Caco-2 (cell line): ENCODE data around the gene NSUN3. TPM values are rescaled to one million over a fixed set of nuclear protein-coding genes. Genes with fewer than 3 reads are reported as not detected.

ENCODE experiments used
- BruUV-seq: library from RNA; stranded (reverse); fragments of 400-500 nt; replicated peaks from 2 replicates; lab custom pipeline; 2021; lab: Mats Ljungman, UMichigan
- CTCF ChIA-PET: fragments of 300-600 bp; sonication (Branson Sonifier 250); formaldehyde crosslinking; loops from one replicate; lab custom pipeline; 2022; ENCODE audit warnings: antibody characterized with exemption; lab: Charles Lee
- POLR2A ChIA-PET: fragments of 300-600 bp; sonication (Branson Sonifier 250); formaldehyde crosslinking; loops from one replicate; lab custom pipeline; 2022; ENCODE audit warnings: antibody characterized with exemption; lab: Charles Lee
- DNase-seq, 2 experiments: peaks; one replicate each; pipeline versions ENCODE4 v3.0.0 to v3.0.0-alpha.2; 2020 to 2022
- H3K27me3 ChIP-seq: replicated peaks from 2 replicates; pipeline ENCODE4 v1.6.0; 2011; ENCODE audit warnings: low read length; ENCODE audit not compliant: control insufficient read depth, insufficient read depth
- H3K36me3 ChIP-seq: 2 replicates; pipeline ENCODE4 v1.5.1; 2011; ENCODE audit warnings: low read length; ENCODE audit not compliant: control insufficient read depth, insufficient read depth
- H3K4me1 ChIP-seq: fragments of 250-450 bp; sonication (Bioruptor Pico); 2 replicates; pipeline ENCODE4 v1.5.1; 2020; ENCODE audit warnings: mild to moderate bottlenecking
- H3K4me3 ChIP-seq: 2 replicates; pipeline ENCODE4 v1.5.1; 2011; ENCODE audit warnings: low read depth, mild to moderate bottlenecking, control low read depth, low read length
- H3K9me3 ChIP-seq: fragments of 250-450 bp; sonication (Bioruptor Pico); 2 replicates; pipeline ENCODE4 v1.5.1; 2020; ENCODE audit warnings: mild to moderate bottlenecking, moderate library complexity
- H3K27ac Mint-ChIP-seq: one replicate; pipeline ENCODE4 v1.8.0; 2022; ENCODE audit warnings: mixed read lengths; ENCODE audit not compliant: unreplicated experiment
- H3K27me3 Mint-ChIP-seq: one replicate; pipeline ENCODE4 v1.8.0; 2022; ENCODE audit warnings: mixed read lengths; ENCODE audit not compliant: insufficient read depth, unreplicated experiment
- H3K36me3 Mint-ChIP-seq: one replicate; pipeline ENCODE4 v1.8.0; 2022; ENCODE audit warnings: mild to moderate bottlenecking, mixed read lengths; ENCODE audit not compliant: insufficient read depth, unreplicated experiment
- H3K4me1 Mint-ChIP-seq: one replicate; pipeline ENCODE4 v1.8.0; 2022; ENCODE audit warnings: low read depth, mixed read lengths; ENCODE audit not compliant: unreplicated experiment
- H3K4me3 Mint-ChIP-seq: one replicate; pipeline ENCODE4 v1.8.0; 2022; ENCODE audit warnings: mild to moderate bottlenecking, moderate library complexity, mixed read lengths; ENCODE audit not compliant: unreplicated experiment
- H3K9me3 Mint-ChIP-seq: one replicate; pipeline ENCODE4 v1.8.0; 2022; ENCODE audit warnings: mixed read lengths; ENCODE audit not compliant: unreplicated experiment
- intact Hi-C: fragments of 100-400 bp; cut with micrococcal nuclease; formaldehyde crosslinking; loops from one replicate; pipeline ENCODE4 v1.10.0; 2022; ENCODE audit not compliant: unreplicated experiment
- total RNA-seq: library from RNA; stranded (reverse); gene quantifications from 2 replicates; pipeline ENCODE4 v1.2.3, GENCODE V29; 2022
- TF ChIP-seq, protein P1 (sequence below), 2 experiments: fragments of 200-600 bp in 1 of 2; IDR thresholded peaks; 1 replicate in 1 of 2; 2 replicates in 1 of 2; pipeline versions ENCODE4 v1.5.1 to v1.8.0; 2011 to 2022; ENCODE audit warnings: antibody characterized with exemption in 1 of 2, control low read depth in 1 of 2, inconsistent platforms in 1 of 2, low read depth in 1 of 2, low read length in 1 of 2, mild to moderate bottlenecking in 1 of 2, moderate library complexity in 1 of 2; ENCODE audit not compliant: insufficient read depth in 1 of 2, severe bottlenecking in 1 of 2, unreplicated experiment in 1 of 2

Gene NSUN3
- total RNA-seq, 1 experiment from 2014 or later, result 7.1 TPM

DNA sequence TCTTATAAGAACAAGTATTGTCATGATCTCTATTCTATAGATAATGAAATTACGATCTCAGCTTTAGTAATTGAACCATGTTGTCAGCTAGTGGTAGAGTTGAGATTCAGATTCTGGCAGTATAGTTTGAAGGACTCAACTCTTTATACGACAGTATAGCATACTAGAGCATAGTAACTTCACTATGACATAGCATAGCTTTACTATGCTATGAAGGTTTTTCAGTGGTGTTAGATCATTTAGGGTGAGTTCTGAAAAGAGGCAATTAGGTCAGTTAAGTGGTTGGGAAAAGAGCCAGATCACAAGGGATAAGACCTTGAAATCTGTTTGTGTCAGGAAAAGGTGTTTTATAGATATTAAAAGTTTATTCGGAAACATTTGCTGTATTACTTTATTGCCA is 42.6 kb upstream of the NSUN3 start:
- no peaks in the 10 kb centered on the region for H3K36me3 Mint-ChIP-seq
- ChIA-PET CTCF (no interaction called here), POLR2A (no interaction called here)
- H3K4me3 Mint-ChIP-seq, result no peak overlapping the region
- Histone ChIP-seq H3K27me3 (no peaks in the 10 kb centered on the region), H3K4me3 (no peak overlapping the region), H3K4me1 (no peaks in the 10 kb centered on the region), H3K36me3 (no peaks in the 10 kb centered on the region), H3K9me3 (no peaks in the 10 kb centered on the region)
- intact Hi-C loops, result no loop called here
- H3K9me3 Mint-ChIP-seq, result no peaks in the 10 kb centered on the region
- no peaks in the 10 kb centered on the region for H3K4me1 Mint-ChIP-seq
- TF ChIP-seq, protein P1, sequence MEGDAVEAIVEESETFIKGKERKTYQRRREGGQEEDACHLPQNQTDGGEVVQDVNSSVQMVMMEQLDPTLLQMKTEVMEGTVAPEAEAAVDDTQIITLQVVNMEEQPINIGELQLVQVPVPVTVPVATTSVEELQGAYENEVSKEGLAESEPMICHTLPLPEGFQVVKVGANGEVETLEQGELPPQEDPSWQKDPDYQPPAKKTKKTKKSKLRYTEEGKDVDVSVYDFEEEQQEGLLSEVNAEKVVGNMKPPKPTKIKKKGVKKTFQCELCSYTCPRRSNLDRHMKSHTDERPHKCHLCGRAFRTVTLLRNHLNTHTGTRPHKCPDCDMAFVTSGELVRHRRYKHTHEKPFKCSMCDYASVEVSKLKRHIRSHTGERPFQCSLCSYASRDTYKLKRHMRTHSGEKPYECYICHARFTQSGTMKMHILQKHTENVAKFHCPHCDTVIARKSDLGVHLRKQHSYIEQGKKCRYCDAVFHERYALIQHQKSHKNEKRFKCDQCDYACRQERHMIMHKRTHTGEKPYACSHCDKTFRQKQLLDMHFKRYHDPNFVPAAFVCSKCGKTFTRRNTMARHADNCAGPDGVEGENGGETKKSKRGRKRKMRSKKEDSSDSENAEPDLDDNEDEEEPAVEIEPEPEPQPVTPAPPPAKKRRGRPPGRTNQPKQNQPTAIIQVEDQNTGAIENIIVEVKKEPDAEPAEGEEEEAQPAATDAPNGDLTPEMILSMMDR (IDR thresholded peaks at IDR 0.05; ENCODE audit: insufficient read depth in 1 of 2, low read depth in 1 of 2, low read length in 1 of 2, severe bottlenecking in 1 of 2, unreplicated experiment in 1 of 2), result no peak
- BruUV-seq, result no TSS peak
- no peak overlapping the region for H3K27ac Mint-ChIP-seq
- DNase-seq, result no peak
- no peaks in the 10 kb centered on the region for H3K27me3 Mint-ChIP-seq

DNA sequence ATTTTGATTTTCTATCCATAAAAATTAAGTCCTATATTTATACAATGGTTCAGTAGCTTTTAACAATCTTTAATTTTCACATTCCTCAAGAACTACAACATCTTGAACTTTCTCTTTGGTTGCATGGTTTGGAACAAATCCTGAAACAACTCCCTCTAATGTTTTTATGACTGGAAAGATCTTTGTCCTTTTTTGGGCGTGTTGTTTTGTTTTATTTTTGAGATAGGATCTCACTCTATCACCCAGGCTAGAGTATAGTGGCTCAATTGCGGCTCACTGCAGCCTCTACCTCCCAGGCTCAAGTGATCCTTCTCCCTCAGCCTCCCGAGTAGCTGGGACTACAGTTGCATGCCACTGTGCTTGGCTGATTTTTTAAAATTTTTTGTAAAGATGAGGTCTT is 38.5 kb upstream of the NSUN3 start:
- intact Hi-C loops, result no loop called here
- Mint-ChIP-seq H3K9me3 (no peaks in the 10 kb centered on the region), H3K27ac (no peak overlapping the region), H3K36me3 (no peaks in the 10 kb centered on the region), H3K4me3 (no peak overlapping the region), H3K4me1 (no peaks in the 10 kb centered on the region), H3K27me3 (no peaks in the 10 kb centered on the region)
- Histone ChIP-seq H3K27me3 (no peaks in the 10 kb centered on the region), H3K36me3 (no peaks in the 10 kb centered on the region), H3K9me3 (no peaks in the 10 kb centered on the region), H3K4me1 (peaks cover 4% of the 10 kb centered on the region; the same call in 1 of the 2 replicates), H3K4me3 (no peak overlapping the region)
- DNase-seq, result no peak
- BruUV-seq, result no TSS peak
- TF ChIP-seq, protein P1 (IDR thresholded peaks at IDR 0.05; ENCODE audit: insufficient read depth in 1 of 2, low read depth in 1 of 2, low read length in 1 of 2, severe bottlenecking in 1 of 2, unreplicated experiment in 1 of 2), result no peak
- ChIA-PET POLR2A (no interaction called here), CTCF (no interaction called here)

DNA sequence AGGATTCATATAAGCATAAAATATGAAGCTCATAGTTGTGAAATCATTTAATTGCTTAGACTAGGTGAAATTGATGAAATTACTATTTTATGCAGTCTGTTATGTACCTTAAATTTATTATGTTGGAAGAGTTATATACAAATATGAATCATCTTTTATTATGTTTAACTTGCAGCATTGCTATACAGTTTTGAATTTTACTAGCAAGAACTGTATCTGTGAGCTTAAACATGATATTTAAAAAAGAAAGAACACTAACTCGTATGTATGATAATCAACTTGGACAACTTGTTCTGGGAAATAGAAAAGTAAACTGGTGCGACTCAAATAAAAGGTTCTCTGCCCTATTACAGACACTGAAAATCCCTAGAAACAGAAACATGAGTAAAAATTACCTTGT is 36.2 kb upstream of the NSUN3 start:
- DNase-seq, result no peak
- POLR2A ChIA-PET, result no interaction called here
- Histone ChIP-seq H3K27me3 (no peaks in the 10 kb centered on the region), H3K9me3 (no peaks in the 10 kb centered on the region), H3K4me3 (no peak overlapping the region), H3K36me3 (no peaks in the 10 kb centered on the region), H3K4me1 (peaks cover 4% of the 10 kb centered on the region; the same call in 1 of the 2 replicates)
- no peak overlapping the region for H3K27ac Mint-ChIP-seq
- no peaks in the 10 kb centered on the region for H3K27me3 Mint-ChIP-seq
- no peaks in the 10 kb centered on the region for H3K9me3 Mint-ChIP-seq
- BruUV-seq, result no TSS peak
- no peak overlapping the region for H3K4me3 Mint-ChIP-seq
- CTCF ChIA-PET, result no interaction called here
- TF ChIP-seq, protein P1 (IDR thresholded peaks at IDR 0.05; ENCODE audit: insufficient read depth in 1 of 2, low read depth in 1 of 2, low read length in 1 of 2, severe bottlenecking in 1 of 2, unreplicated experiment in 1 of 2), result no peak
- H3K4me1 Mint-ChIP-seq, result no peaks in the 10 kb centered on the region
- intact Hi-C loops, result no loop called here
- H3K36me3 Mint-ChIP-seq, result no peaks in the 10 kb centered on the region
